Stomach (tissue), 4 donors: ENCODE data around the gene RUFY3.

Experiments
- POLR2A ChIP-seq, 4 donors: fragments of 450-650 bp; IDR thresholded peaks; one replicate each; pipeline ENCODE4 v1.6.1; 2016; ENCODE audit warnings: antibody characterized with exemption in 4 of 4, control low read depth in 2 of 4, mild to moderate bottlenecking in 1 of 4, moderate library complexity in 1 of 4
- POLR2AphosphoS5 ChIP-seq, 3 donors: sonication (generic); formaldehyde crosslinking; IDR thresholded peaks; one replicate each; pipeline ENCODE4 v1.6.1; 2016; ENCODE audit warnings: antibody characterized with exemption in 3 of 3
- TF ChIP-seq, protein P1 (sequence below), 7 experiments: fragments of 450-650 bp in 4 of 7; fragments of 200-600 bp in 3 of 7; sonication (generic) in 3 of 7; IDR thresholded peaks; one replicate each; pipeline ENCODE4 v1.5.1; 2016 to 2019; ENCODE audit warnings: antibody characterized with exemption in 7 of 7, control low read depth in 2 of 7, mild to moderate bottlenecking in 1 of 7

DNA sequence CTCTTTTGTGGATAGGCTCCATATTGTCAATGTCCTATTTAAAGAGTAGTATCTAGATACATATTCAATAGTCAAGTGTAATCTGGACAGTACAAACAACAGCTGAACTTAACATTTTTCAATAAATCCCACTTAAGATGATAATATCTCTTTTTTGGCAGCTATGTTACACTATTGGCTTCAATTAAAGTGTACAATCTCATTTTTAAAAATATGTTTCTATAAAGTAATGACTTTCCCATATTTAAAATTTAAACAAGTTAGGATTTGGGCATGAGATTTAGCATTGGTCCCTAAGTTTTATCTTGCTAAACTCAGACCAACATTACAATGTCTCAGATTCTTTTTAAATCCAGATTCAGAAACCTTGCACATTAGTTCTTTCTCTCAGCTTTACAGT lies 47.6 kb upstream of the RUFY3 start:
- TF ChIP-seq, protein P1, sequence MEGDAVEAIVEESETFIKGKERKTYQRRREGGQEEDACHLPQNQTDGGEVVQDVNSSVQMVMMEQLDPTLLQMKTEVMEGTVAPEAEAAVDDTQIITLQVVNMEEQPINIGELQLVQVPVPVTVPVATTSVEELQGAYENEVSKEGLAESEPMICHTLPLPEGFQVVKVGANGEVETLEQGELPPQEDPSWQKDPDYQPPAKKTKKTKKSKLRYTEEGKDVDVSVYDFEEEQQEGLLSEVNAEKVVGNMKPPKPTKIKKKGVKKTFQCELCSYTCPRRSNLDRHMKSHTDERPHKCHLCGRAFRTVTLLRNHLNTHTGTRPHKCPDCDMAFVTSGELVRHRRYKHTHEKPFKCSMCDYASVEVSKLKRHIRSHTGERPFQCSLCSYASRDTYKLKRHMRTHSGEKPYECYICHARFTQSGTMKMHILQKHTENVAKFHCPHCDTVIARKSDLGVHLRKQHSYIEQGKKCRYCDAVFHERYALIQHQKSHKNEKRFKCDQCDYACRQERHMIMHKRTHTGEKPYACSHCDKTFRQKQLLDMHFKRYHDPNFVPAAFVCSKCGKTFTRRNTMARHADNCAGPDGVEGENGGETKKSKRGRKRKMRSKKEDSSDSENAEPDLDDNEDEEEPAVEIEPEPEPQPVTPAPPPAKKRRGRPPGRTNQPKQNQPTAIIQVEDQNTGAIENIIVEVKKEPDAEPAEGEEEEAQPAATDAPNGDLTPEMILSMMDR (IDR thresholded peaks at IDR 0.05) = no peak
- TF ChIP-seq POLR2A (IDR thresholded peaks at IDR 0.05) = no peak
- TF ChIP-seq POLR2AphosphoS5 (IDR thresholded peaks at IDR 0.05) = no peak
